ENCODE measurements around the gene OXA1L. TPM values are rescaled to one million over a fixed set of nuclear protein-coding genes. Genes with fewer than 3 reads are reported as not detected.
"Not testable (repeated sequence)": the region's sequence is repeated elsewhere in the genome, so short reads cannot be mapped to it uniquely, and the experiment has no call there.

OXA1L gene
- total RNA-seq, 1 donor from 2014 or later: 99.2 TPM

DNA sequence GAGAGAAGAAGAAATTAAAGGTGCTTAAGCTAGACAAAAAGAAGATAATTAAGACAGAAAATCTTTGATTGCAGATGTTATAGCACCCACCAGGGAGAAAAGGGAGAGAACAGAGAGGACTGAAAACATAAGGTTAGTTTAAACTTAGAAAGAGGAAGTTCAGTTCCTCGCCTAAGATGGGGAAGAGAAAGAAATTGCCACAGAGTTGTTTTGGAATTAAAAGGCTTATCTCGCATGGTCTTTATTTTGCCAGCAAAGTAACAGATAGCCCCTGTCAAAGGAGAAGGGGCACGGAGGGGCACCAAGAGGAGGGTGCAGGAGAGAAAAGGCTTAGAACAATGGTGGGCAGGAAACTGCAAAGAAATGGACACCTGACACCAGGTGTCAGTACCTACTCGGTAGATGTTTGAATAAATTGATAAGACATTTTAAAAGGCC is 17.8 kb upstream of the OXA1L start:
- no peak for TF ChIP-seq CTCF (conservative IDR thresholded peaks at IDR 0.05; ENCODE audit: low read depth, low read length)
- no peak overlapping the region for H3K4me3 ChIP-seq (ENCODE audit: low read depth, low read length)
- no peak for DNase-seq (ENCODE audit: low read depth)

DNA sequence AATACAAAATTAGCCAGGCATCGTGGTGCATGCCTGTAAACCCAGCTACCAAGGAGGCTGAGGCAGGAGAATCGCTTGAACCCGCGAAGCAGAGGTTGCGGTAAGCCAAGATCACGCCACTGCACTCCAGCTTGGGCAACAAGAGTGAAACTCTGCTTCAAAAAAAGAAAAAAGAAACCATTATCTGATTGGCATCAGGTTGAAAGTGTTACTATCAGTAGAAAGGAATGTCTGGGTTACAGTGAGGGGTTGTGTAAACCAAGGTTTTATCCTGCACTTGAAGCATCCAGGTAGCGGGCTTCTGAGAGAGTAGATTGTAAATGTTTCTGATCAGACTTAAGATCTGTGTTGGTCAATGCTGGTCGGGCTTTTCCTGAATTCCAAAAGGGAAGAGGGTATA is 14.1 kb upstream of the OXA1L start:
- no peak for TF ChIP-seq CTCF (conservative IDR thresholded peaks at IDR 0.05; ENCODE audit: low read depth, low read length)
- no peak for DNase-seq (ENCODE audit: low read depth)
- no peak overlapping the region for H3K4me3 ChIP-seq (ENCODE audit: low read depth, low read length)

GRCh38 chr14:22753586-22753985 is 12.9 kb upstream of the OXA1L start:
- no peak for DNase-seq (ENCODE audit: low read depth)

GRCh38 chr14:22757972-22758650 is 8.4 kb upstream of the OXA1L start:
- not testable (repeated sequence) for H3K4me3 ChIP-seq (ENCODE audit: low read depth, low read length); DNase-seq (ENCODE audit: low read depth)

More at GRCh38 chr14:22753586-22753985, 12.9 kb upstream of the OXA1L start:
- no peak for TF ChIP-seq CTCF (conservative IDR thresholded peaks at IDR 0.05; ENCODE audit: low read depth, low read length)
- no peak overlapping the region for H3K4me3 ChIP-seq (ENCODE audit: low read depth, low read length)

GRCh38 chr14:22761734-22762133 is 4.8 kb upstream of the OXA1L start:
- no peak overlapping the region for H3K4me3 ChIP-seq (ENCODE audit: low read depth, low read length)
- no peak for TF ChIP-seq CTCF (conservative IDR thresholded peaks at IDR 0.05; ENCODE audit: low read depth, low read length)
- no peak for DNase-seq (ENCODE audit: low read depth)

- no peak for DNase-seq (ENCODE audit: low read depth)
- H3K4me3 ChIP-seq (ENCODE audit: low read depth, low read length): no peak overlapping the region
- TF ChIP-seq CTCF (conservative IDR thresholded peaks at IDR 0.05; ENCODE audit: low read depth, low read length): no peak
Observed at GRCh38 chr14:22764382-22764781, 2.1 kb upstream of the OXA1L start.

DNA sequence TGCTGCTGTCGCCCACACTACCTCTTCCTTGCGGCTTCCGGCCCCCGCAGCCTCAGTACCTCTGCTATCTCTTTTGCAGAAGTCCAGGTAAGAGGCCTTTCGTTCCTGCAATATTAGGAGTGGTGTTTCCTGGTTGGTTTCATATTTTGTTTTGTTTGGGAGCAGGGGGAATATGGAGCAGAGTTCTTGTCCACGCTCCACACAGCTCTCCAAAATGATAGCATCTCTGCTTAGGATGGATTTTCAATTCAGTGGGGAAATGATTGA is 768 bp downstream of the OXA1L start:
- no peak for DNase-seq (ENCODE audit: low read depth)
- H3K4me3 ChIP-seq (ENCODE audit: low read depth, low read length): peak overlapping the region; percentile 98
- TF ChIP-seq CTCF (conservative IDR thresholded peaks at IDR 0.05; ENCODE audit: low read depth, low read length): no peak
